ENCODE measurements around the gene GALNS.

The GALNS gene

GRCh38 chr16:88881675-88882357 lies 25.1 kb upstream of the GALNS start:
- no peaks in the 10 kb centered on the region for H3K9me3 ChIP-seq (ENCODE audit: control insufficient read depth, insufficient read depth, low read depth, low read length)
- H3K27ac ChIP-seq (ENCODE audit: low read depth, low read length) = no peak overlapping the region
- H3K4me1 ChIP-seq (ENCODE audit: control insufficient read depth, insufficient read depth, low read length) = no peaks in the 10 kb centered on the region
- no peak overlapping the region for H3K4me3 ChIP-seq (ENCODE audit: low read depth, low read length)
- no peak overlapping the region for H3K9ac ChIP-seq (ENCODE audit: low read length)
- H3K27me3 ChIP-seq (ENCODE audit: control insufficient read depth, insufficient read depth, low read length) = peaks cover 7% of the 10 kb centered on the region; the same call in 1 of the 2 replicates
- no peaks in the 10 kb centered on the region for H3K36me3 ChIP-seq (ENCODE audit: control insufficient read depth, insufficient read depth, low read length)

DNA sequence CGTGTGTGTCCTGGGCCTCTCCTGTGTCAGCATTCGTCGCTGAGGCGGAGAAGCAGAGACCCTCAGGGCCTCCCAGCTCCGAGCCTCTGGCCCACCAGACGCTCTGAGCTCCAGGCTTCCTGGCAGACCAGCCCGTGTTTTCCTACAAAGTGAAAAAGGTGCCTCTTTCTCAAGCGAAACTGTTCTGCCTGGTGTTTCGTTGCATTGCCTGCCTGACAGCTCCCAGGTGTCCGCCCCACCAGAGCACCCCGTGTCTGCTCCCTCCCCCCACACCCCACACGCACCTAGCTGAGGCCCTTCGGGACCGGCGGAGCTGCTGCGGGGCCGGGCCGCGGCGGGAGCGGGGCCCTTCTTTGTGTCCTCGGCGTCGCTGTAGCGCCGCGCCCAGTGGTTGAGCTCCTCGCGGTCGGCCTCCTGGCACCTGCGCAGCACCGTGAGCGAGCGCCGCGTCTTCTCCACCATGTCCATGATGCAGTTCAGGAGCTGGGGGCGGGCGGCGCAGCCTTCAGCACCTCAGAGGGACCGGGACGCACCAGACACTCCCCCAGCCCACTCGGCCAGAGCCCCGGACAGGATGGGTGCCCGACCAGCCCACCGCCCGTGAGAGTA lies 24.4 kb upstream of the GALNS start:
- H3K9me3 ChIP-seq (ENCODE audit: control insufficient read depth, insufficient read depth, low read depth, low read length) = no peaks in the 10 kb centered on the region
- no peak overlapping the region for H3K4me3 ChIP-seq (ENCODE audit: low read depth, low read length)
- H3K9ac ChIP-seq (ENCODE audit: low read length) = no peak overlapping the region
- H3K36me3 ChIP-seq (ENCODE audit: control insufficient read depth, insufficient read depth, low read length) = no peaks in the 10 kb centered on the region
- peaks cover 7% of the 10 kb centered on the region; the same call in 1 of the 2 replicates for H3K27me3 ChIP-seq (ENCODE audit: control insufficient read depth, insufficient read depth, low read length)
- H3K4me1 ChIP-seq (ENCODE audit: control insufficient read depth, insufficient read depth, low read length) = no peaks in the 10 kb centered on the region
- H3K27ac ChIP-seq (ENCODE audit: low read depth, low read length) = no peak overlapping the region

DNA sequence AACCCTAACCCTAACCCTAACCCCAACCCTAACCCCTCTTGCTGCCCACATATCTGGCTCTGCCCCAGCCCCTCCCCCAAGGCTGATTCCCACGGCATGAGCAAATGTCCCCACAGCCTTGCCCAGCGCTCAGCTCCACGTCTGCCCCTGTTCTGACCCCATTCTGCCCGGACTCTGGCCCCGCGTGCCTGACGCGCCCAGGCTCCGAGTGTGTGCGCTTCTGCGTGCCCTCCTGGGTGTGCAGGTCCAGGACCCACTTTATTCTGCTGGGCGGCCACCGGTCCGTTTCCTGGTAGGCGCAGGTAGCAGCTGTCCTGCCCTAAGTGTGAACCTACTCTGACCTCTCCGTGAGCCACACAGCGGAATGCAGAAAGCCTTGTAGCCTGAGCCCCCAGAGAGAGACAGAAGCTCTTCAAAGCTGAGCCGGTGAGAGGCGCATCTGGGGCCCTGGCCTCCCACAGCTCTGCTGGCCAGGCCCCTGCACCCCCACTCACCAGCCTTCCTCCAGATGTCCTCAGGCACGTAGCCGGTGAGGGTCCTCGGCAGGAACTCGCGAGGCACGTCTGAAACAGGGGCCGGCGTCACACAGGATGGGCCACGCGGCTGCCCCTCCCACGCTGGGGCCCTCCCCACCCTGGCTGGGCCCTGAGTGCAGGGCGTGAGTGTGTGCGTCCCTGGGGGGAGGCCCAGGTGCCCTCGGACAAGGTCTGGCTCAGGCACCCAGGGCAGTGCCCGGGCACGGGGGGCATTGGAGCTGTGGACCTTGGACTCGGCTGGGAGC lies 23.7 kb upstream of the GALNS start:
- Histone ChIP-seq H3K27ac (ENCODE audit: low read depth, low read length) (no peak overlapping the region), H3K9me3 (ENCODE audit: control insufficient read depth, insufficient read depth, low read depth, low read length) (no peaks in the 10 kb centered on the region), H3K4me3 (ENCODE audit: low read depth, low read length) (no peak overlapping the region), H3K27me3 (ENCODE audit: control insufficient read depth, insufficient read depth, low read length) (peaks cover 7% of the 10 kb centered on the region; the same call in 1 of the 2 replicates), H3K9ac (ENCODE audit: low read length) (no peak overlapping the region), H3K4me1 (ENCODE audit: control insufficient read depth, insufficient read depth, low read length) (no peaks in the 10 kb centered on the region), H3K36me3 (ENCODE audit: control insufficient read depth, insufficient read depth, low read length) (no peaks in the 10 kb centered on the region)

DNA sequence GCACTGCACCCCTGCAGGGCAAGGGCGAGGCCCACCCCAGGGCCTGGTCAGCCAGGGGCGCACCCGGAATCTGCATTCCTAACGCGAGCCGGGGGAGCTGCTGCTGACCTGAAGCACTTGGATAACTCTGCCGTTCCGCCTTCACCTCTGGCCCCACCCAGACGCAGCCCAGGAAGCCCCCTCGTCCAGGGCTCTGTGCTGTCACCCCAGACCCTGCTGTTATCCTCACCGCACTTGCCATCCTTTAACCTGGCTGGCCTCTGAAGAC lies 23.0 kb upstream of the GALNS start:
- H3K9ac ChIP-seq (ENCODE audit: low read length) = no peak overlapping the region
- H3K4me1 ChIP-seq (ENCODE audit: control insufficient read depth, insufficient read depth, low read length) = no peaks in the 10 kb centered on the region
- H3K4me3 ChIP-seq (ENCODE audit: low read depth, low read length) = no peak overlapping the region
- H3K9me3 ChIP-seq (ENCODE audit: control insufficient read depth, insufficient read depth, low read depth, low read length) = no peaks in the 10 kb centered on the region
- H3K27me3 ChIP-seq (ENCODE audit: control insufficient read depth, insufficient read depth, low read length) = peaks cover 7% of the 10 kb centered on the region; the same call in 1 of the 2 replicates
- no peak overlapping the region for H3K27ac ChIP-seq (ENCODE audit: low read depth, low read length)
- H3K36me3 ChIP-seq (ENCODE audit: control insufficient read depth, insufficient read depth, low read length) = no peaks in the 10 kb centered on the region

DNA sequence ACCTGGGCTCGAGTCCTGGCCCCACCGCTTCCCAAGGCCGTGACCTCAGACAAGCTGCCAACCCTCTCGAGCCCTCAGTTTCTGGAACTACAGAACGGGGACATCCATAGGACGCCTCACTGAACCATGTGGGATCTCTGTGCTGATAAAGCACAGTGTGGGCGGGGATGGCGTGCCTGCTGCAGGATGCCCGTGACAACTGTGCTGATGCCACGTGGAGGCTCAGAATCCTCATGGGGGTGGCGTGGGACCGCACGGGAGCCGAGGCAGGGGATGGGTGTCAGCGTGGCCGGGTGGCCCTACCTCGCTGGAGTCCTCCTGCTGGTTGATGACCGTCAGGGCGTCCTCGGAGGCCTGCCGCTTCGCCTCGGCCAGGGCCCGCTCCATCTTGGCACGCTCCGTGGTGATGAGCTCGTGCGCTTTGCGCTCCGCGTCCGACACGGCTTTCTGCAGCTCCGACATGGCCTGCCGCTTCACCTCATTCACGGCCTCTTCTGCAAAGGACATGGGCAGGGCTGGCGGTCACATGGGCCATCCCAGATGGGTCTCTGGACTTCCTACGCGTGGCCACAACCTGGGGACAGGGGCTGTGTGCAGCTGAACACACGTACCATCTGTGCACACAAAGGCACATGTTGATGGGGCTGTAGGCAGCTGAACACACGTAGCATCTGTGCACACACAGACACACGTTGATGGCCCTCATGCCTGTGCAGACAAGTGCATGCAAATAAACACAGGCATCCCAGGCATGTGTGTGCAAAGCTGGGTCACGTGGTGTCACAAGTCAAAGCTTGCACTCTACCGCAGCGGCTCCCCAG lies 22.4 kb upstream of the GALNS start:
- Histone ChIP-seq H3K27me3 (ENCODE audit: control insufficient read depth, insufficient read depth, low read length) (peaks cover 7% of the 10 kb centered on the region; the same call in 1 of the 2 replicates), H3K9ac (ENCODE audit: low read length) (no peak overlapping the region), H3K4me1 (ENCODE audit: control insufficient read depth, insufficient read depth, low read length) (no peaks in the 10 kb centered on the region), H3K9me3 (ENCODE audit: control insufficient read depth, insufficient read depth, low read depth, low read length) (no peaks in the 10 kb centered on the region), H3K36me3 (ENCODE audit: control insufficient read depth, insufficient read depth, low read length) (no peaks in the 10 kb centered on the region), H3K27ac (ENCODE audit: low read depth, low read length) (no peak overlapping the region), H3K4me3 (ENCODE audit: low read depth, low read length) (no peak overlapping the region)

- Histone ChIP-seq H3K36me3 (ENCODE audit: control insufficient read depth, insufficient read depth, low read length) (no peaks in the 10 kb centered on the region), H3K9ac (ENCODE audit: low read length) (no peak overlapping the region), H3K27me3 (ENCODE audit: control insufficient read depth, insufficient read depth, low read length) (peaks cover 7% of the 10 kb centered on the region; the same call in 1 of the 2 replicates), H3K9me3 (ENCODE audit: control insufficient read depth, insufficient read depth, low read depth, low read length) (no peaks in the 10 kb centered on the region), H3K4me1 (ENCODE audit: control insufficient read depth, insufficient read depth, low read length) (no peaks in the 10 kb centered on the region), H3K4me3 (ENCODE audit: low read depth, low read length) (no peak overlapping the region), H3K27ac (ENCODE audit: low read depth, low read length) (no peak overlapping the region)
Measured at GRCh38 chr16:88878356-88878755, 21.6 kb upstream of the GALNS start.

DNA sequence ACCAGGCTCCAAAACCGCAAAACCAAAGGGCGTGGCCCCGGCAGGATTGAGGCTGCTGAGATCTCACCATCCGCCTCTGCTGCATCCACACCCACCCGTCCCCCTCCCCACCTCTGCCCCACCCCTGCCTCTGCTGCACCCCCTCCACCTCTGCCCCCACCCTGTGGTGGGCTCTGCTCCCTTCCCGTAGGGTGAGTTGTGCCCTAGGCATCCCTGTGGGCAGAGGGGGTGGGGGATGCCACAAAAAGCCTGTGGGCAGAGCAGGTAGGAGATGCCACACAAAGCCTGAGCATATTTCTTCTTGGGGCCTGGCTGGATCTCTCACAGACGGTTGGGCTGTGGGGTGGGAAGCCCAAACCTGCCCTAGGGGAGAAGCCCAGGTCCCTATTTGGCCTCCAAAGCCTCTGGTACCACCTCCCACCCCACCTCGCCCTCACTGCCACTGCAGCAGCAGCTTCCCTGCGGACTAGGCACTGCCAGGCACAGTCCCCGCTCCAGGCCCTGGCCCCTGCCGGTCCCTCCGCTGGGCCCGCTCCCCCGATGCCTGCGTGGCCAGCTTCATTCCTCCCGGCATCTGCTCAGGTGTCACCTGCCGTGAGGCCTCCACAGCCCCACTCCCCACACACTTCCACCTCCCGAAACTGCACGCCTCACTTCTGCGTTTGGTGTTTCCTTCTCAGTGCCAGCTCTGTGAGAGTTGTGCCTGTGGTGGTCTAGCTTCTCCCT lies 21.0 kb upstream of the GALNS start:
- Histone ChIP-seq H3K4me3 (ENCODE audit: low read depth, low read length) (no peak overlapping the region), H3K4me1 (ENCODE audit: control insufficient read depth, insufficient read depth, low read length) (no peaks in the 10 kb centered on the region), H3K27me3 (ENCODE audit: control insufficient read depth, insufficient read depth, low read length) (peaks cover 7% of the 10 kb centered on the region; the same call in 1 of the 2 replicates), H3K9ac (ENCODE audit: low read length) (no peak overlapping the region), H3K27ac (ENCODE audit: low read depth, low read length) (no peak overlapping the region), H3K9me3 (ENCODE audit: control insufficient read depth, insufficient read depth, low read depth, low read length) (no peaks in the 10 kb centered on the region), H3K36me3 (ENCODE audit: control insufficient read depth, insufficient read depth, low read length) (no peaks in the 10 kb centered on the region)

DNA sequence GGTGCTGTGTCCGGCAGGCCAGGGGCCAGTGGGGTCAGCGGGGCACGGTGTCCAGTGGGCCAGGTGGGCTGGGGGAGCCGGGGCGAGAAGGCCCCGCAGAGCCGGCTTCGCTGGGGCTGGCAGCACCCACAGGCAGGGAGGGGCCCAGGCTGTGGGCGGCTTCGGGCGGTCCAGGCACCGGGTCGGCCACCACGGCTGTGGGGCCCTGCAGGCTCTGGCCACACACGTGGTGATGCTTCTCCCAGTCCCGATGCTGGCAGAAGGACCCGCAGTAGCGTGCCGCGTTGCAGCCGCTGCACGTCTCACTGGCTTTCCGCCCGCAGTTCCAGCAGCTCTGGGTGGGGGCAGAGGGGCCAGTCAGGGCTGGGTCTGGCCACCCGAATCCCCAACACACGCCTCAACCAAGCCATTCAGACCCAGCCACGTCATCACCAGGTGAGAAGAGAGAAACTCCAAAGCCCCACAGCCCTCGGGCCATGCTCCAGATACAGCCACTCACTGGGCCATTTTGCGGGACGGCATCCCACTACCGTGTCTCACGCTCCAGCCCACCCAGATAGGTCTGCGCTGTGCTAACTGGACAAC lies 20.3 kb upstream of the GALNS start:
- Histone ChIP-seq H3K9ac (ENCODE audit: low read length) (no peak overlapping the region), H3K36me3 (ENCODE audit: control insufficient read depth, insufficient read depth, low read length) (no peaks in the 10 kb centered on the region), H3K4me3 (ENCODE audit: low read depth, low read length) (no peak overlapping the region), H3K9me3 (ENCODE audit: control insufficient read depth, insufficient read depth, low read depth, low read length) (no peaks in the 10 kb centered on the region), H3K27me3 (ENCODE audit: control insufficient read depth, insufficient read depth, low read length) (peaks cover 7% of the 10 kb centered on the region; the same call in 1 of the 2 replicates), H3K27ac (ENCODE audit: low read depth, low read length) (no peak overlapping the region), H3K4me1 (ENCODE audit: control insufficient read depth, insufficient read depth, low read length) (no peaks in the 10 kb centered on the region)

DNA sequence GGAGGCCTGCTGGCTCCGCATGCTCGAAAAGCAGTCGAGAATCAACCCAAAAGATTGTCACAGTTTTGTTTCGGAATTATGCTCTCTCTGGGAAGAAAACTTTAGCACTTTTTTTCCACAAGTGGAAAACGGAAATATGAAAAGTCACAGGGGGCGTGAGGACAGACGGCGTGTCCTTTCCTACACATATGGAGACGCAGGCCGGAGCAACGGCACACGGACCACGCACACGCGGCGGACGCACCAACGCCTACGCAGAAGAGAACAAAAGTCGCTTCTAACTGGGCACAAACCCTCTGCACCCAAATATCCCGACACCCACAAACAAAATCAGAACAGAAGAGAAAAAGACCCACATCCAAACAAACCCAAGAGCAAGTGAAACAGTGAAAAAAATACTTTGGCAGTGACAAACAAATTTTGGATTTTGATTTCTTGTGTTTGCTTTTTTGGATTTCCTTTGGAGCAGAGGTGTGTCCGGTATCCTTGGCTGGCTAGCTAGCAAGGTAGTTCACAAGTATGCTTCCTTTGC lies 19.0 kb upstream of the GALNS start:
- Histone ChIP-seq H3K27me3 (ENCODE audit: control insufficient read depth, insufficient read depth, low read length) (peaks cover 2% of the 10 kb centered on the region; the same call in 1 of the 2 replicates), H3K4me3 (ENCODE audit: low read depth, low read length) (no peak overlapping the region), H3K9me3 (ENCODE audit: control insufficient read depth, insufficient read depth, low read depth, low read length) (no peaks in the 10 kb centered on the region), H3K36me3 (ENCODE audit: control insufficient read depth, insufficient read depth, low read length) (no peaks in the 10 kb centered on the region), H3K27ac (ENCODE audit: low read depth, low read length) (no peak overlapping the region), H3K4me1 (ENCODE audit: control insufficient read depth, insufficient read depth, low read length) (no peaks in the 10 kb centered on the region), H3K9ac (ENCODE audit: low read length) (no peak overlapping the region)

All from HUES6 (cell line).